Ishikawa (cell line): ENCODE data around the gene DMRTA2.

Experiments
- CEBPB ChIP-seq: IDR thresholded peaks from 2 replicates; pipeline ENCODE4 v1.6.1; 2012
- CREB1 ChIP-seq: IDR thresholded peaks from 2 replicates; pipeline ENCODE4 v1.6.1; 2012; ENCODE audit warnings: low read depth
- EGR1 ChIP-seq: IDR thresholded peaks from 2 replicates; pipeline ENCODE4 v1.6.1; 2012
- EP300 ChIP-seq: IDR thresholded peaks from 2 replicates; pipeline ENCODE4 v1.6.1; 2012; ENCODE audit warnings: borderline replicate concordance
- FOXM1 ChIP-seq: IDR thresholded peaks from 2 replicates; pipeline ENCODE4 v1.6.1; 2012; ENCODE audit warnings: low read depth, borderline replicate concordance
- MAX ChIP-seq: IDR thresholded peaks from 2 replicates; pipeline ENCODE4 v1.6.1; 2012
- NFIC ChIP-seq: IDR thresholded peaks from 2 replicates; pipeline ENCODE4 v1.6.1; 2012
- RAD21 ChIP-seq: IDR thresholded peaks from 2 replicates; pipeline ENCODE4 v1.6.1; 2012; ENCODE audit warnings: low read depth
- REST ChIP-seq: IDR thresholded peaks from 2 replicates; pipeline ENCODE4 v1.6.1; 2012; ENCODE audit warnings: low read depth, mild to moderate bottlenecking
- TAF1 ChIP-seq: IDR thresholded peaks from 2 replicates; pipeline ENCODE4 v1.6.1; 2012; ENCODE audit warnings: low read depth, mild to moderate bottlenecking
- TCF12 ChIP-seq: IDR thresholded peaks from 2 replicates; pipeline ENCODE4 v1.6.1; 2012; ENCODE audit warnings: low read depth
- TEAD4 ChIP-seq: IDR thresholded peaks from 2 replicates; pipeline ENCODE4 v1.6.1; 2012
- USF1 ChIP-seq: IDR thresholded peaks from 2 replicates; pipeline ENCODE4 v1.6.1; 2012
- YY1 ChIP-seq: IDR thresholded peaks from 2 replicates; pipeline ENCODE4 v1.6.1; 2012; ENCODE audit warnings: low read depth
- ZBTB7A ChIP-seq: IDR thresholded peaks from 2 replicates; pipeline ENCODE4 v1.6.1; 2012; ENCODE audit warnings: low read depth

The DMRTA2 gene

GRCh38 chr1:50416553-50417453, 6.4 kb downstream of the DMRTA2 start:
- TF ChIP-seq CREB1 (no peak), FOXM1 (no peak), NFIC (no peak), TAF1 (no peak), YY1 (no peak), EP300 (no peak), MAX (no peak), REST (no peak), USF1 (no peak), RAD21 (no peak), CEBPB (no peak), TCF12 (no peak), EGR1 (no peak), TEAD4 (no peak), ZBTB7A (no peak)

GRCh38 chr1:50416150-50416527, 7.1 kb downstream of the DMRTA2 start:
- TF ChIP-seq FOXM1 (no peak), REST (no peak), TCF12 (no peak), EGR1 (no peak), TAF1 (no peak), EP300 (no peak), ZBTB7A (no peak), TEAD4 (no peak), NFIC (no peak), CEBPB (no peak), RAD21 (no peak), USF1 (no peak), CREB1 (no peak)

- TF ChIP-seq RAD21: no peak
- TF ChIP-seq TEAD4: no peak
- TF ChIP-seq EP300: no peak
- TF ChIP-seq TAF1: no peak
- no peak for TF ChIP-seq NFIC
- TF ChIP-seq FOXM1: no peak
- no peak for TF ChIP-seq USF1
- TF ChIP-seq MAX: no peak
- TF ChIP-seq TCF12: no peak
Measured at GRCh38 chr1:50415235-50416149, 7.8 kb downstream of the DMRTA2 start.

- no peak for TF ChIP-seq FOXM1
- no peak for TF ChIP-seq TEAD4
- no peak for TF ChIP-seq ZBTB7A
- no peak for TF ChIP-seq NFIC
- no peak for TF ChIP-seq EP300
- TF ChIP-seq RAD21: no peak
- TF ChIP-seq TCF12: no peak
- no peak for TF ChIP-seq MAX
- TF ChIP-seq CREB1: no peak
- TF ChIP-seq TAF1: no peak
Measured at GRCh38 chr1:50414853-50415234, 8.4 kb downstream of the DMRTA2 start.
